ENCODE measurements around the gene SEC23IP. TPM values are rescaled to one million over a fixed set of nuclear protein-coding genes. Genes with fewer than 3 reads are reported as not detected.

The SEC23IP gene
- total and polyA plus RNA-seq, 2 donors from 2014 or later = 13.3 to 65.2 TPM

DNA sequence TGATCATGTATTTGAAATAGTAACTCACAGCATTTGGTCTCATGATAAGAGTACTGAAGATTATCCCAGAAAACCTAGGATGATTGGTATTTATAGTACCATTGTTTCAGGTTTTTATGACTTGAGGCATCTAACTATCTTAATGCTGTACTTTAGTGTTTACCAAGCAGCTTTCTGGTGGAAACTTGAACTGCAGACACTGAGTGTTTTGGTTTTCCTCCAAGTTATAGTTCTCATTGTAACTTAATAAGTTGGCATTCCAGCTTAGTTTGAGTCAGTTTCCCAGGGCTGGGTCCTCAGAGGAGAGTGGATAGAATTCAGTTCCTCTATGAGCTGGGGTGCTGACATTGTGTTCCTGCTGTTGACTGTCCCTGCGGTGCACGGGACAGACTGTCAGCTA is 50.4 kb downstream of the SEC23IP start:
- no peaks in the 10 kb centered on the region for H3K4me1 ChIP-seq (ENCODE audit: control insufficient read depth in 2 of 3, insufficient read depth in 2 of 3, low read depth in 1 of 3, low read length in 3 of 3)
- no peak overlapping the region for H3K4me3 ChIP-seq (ENCODE audit: low read length in 3 of 3)
- no peaks in the 10 kb centered on the region for H3K9me3 ChIP-seq (ENCODE audit: control insufficient read depth in 2 of 3, insufficient read depth in 1 of 3, low read length in 3 of 3)
- no peak overlapping the region for H3K27ac ChIP-seq (ENCODE audit: low read depth in 2 of 2, low read length in 2 of 2)
- peaks cover 2 to 19% (median 17%) of the 10 kb centered on the region in 3 donors for H3K36me3 ChIP-seq (ENCODE audit: control insufficient read depth in 2 of 3, insufficient read depth in 3 of 3, low read length in 3 of 3)
- no peaks in the 10 kb centered on the region for H3K27me3 ChIP-seq (ENCODE audit: control insufficient read depth, insufficient read depth, low read length)
- no peak overlapping the region for H3K9ac ChIP-seq (ENCODE audit: low read length in 3 of 3)
- FAIRE-seq (no peak), DNase-seq (no peak)
- intact Hi-C loops (cut with DNase I) = no loop called here
- TF ChIP-seq, protein P1, sequence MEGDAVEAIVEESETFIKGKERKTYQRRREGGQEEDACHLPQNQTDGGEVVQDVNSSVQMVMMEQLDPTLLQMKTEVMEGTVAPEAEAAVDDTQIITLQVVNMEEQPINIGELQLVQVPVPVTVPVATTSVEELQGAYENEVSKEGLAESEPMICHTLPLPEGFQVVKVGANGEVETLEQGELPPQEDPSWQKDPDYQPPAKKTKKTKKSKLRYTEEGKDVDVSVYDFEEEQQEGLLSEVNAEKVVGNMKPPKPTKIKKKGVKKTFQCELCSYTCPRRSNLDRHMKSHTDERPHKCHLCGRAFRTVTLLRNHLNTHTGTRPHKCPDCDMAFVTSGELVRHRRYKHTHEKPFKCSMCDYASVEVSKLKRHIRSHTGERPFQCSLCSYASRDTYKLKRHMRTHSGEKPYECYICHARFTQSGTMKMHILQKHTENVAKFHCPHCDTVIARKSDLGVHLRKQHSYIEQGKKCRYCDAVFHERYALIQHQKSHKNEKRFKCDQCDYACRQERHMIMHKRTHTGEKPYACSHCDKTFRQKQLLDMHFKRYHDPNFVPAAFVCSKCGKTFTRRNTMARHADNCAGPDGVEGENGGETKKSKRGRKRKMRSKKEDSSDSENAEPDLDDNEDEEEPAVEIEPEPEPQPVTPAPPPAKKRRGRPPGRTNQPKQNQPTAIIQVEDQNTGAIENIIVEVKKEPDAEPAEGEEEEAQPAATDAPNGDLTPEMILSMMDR (IDR thresholded peaks at IDR 0.05; ENCODE audit: borderline replicate concordance, extremely low read depth, insufficient read depth) = no peak

DNA sequence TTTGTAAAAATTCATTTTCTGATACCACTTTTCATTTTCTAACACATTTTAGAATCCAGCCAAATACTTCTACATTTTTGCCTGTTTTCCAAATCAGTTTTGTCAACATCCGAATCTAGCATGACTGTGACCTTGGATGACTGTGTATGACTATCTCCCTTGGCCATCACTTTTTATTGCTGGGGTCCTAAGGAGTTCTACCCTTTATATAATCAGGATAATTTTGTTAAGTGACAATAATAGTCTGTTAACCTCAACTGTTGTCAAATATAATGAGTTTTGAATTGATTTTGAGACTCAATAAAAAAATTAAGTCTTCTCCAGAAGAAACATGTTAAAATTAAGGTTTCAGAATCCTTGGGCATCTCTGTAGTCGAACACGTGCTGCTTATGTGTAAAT is 53.3 kb downstream of the SEC23IP start:
- H3K9ac ChIP-seq (ENCODE audit: low read length in 3 of 3) = no peak overlapping the region
- no peak overlapping the region for H3K27ac ChIP-seq (ENCODE audit: low read depth in 2 of 2, low read length in 2 of 2)
- intact Hi-C loops (cut with DNase I) = no loop called here
- H3K27me3 ChIP-seq (ENCODE audit: control insufficient read depth, insufficient read depth, low read length) = no peaks in the 10 kb centered on the region
- DNase-seq (no peak), FAIRE-seq (no peak)
- H3K4me3 ChIP-seq (ENCODE audit: low read length in 3 of 3) = no peak overlapping the region
- H3K36me3 ChIP-seq (ENCODE audit: control insufficient read depth in 2 of 3, insufficient read depth in 3 of 3, low read length in 3 of 3) = peaks cover 2 to 14% (median 10%) of the 10 kb centered on the region in 3 donors
- no peaks in the 10 kb centered on the region for H3K4me1 ChIP-seq (ENCODE audit: control insufficient read depth in 2 of 3, insufficient read depth in 2 of 3, low read depth in 1 of 3, low read length in 3 of 3)
- no peaks in the 10 kb centered on the region for H3K9me3 ChIP-seq (ENCODE audit: control insufficient read depth in 2 of 3, insufficient read depth in 1 of 3, low read length in 3 of 3)
- TF ChIP-seq, protein P1 (IDR thresholded peaks at IDR 0.05; ENCODE audit: borderline replicate concordance, extremely low read depth, insufficient read depth) = no peak

DNA sequence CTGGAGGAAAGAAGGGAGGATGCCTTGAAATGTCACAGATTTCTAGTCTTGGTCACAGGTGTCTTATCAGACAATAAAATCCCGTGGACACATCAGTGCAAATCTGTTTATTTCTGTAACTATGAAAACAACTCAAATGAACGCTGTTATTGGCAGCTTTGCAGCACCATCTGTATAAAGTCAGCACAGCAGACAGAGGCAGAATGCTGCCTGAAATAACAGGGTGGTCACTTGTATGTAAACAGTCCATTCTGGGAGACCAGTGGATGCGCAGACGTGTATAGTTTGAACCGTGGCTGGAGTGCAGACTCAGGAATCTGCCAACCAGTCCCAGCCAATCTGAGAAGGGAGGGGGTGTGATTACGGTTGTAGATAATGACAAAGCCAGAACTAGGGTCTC is 54.8 kb downstream of the SEC23IP start:
- Histone ChIP-seq H3K4me3 (ENCODE audit: low read length in 3 of 3) (no peak overlapping the region), H3K9ac (ENCODE audit: low read length in 3 of 3) (no peak overlapping the region), H3K4me1 (ENCODE audit: control insufficient read depth in 2 of 3, insufficient read depth in 2 of 3, low read depth in 1 of 3, low read length in 3 of 3) (no peaks in the 10 kb centered on the region), H3K9me3 (ENCODE audit: control insufficient read depth in 2 of 3, insufficient read depth in 1 of 3, low read length in 3 of 3) (no peaks in the 10 kb centered on the region), H3K36me3 (ENCODE audit: control insufficient read depth in 2 of 3, insufficient read depth in 3 of 3, low read length in 3 of 3) (peaks cover 0 to 9% (median 8%) of the 10 kb centered on the region in 3 donors), H3K27ac (ENCODE audit: low read depth in 2 of 2, low read length in 2 of 2) (no peak overlapping the region), H3K27me3 (ENCODE audit: control insufficient read depth, insufficient read depth, low read length) (no peaks in the 10 kb centered on the region)
- TF ChIP-seq, protein P1 (IDR thresholded peaks at IDR 0.05; ENCODE audit: borderline replicate concordance, extremely low read depth, insufficient read depth) = no peak
- DNase-seq (peak in 2 of 5 donors; percentile 9 to 60), FAIRE-seq (no peak)
- intact Hi-C loops (cut with DNase I) = no loop called here

DNA sequence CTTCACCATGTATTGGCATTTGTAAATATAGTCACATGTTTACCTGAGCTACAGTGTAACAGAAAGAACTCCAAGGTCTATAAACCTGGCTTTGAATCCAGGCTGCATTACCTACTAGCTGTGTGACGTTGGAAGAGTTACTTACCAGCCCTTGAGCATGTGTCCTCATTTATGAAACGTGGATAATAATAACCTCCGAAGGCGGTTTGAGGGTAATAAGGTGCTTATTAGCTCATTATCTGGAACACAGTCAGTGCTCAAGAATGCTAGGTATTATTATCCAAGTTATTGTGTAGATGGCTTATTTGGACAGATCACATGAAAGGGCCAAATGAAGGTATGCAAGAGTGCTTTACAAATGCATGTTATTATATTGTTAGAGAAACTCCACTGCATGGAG is 64.9 kb downstream of the SEC23IP start:
- TF ChIP-seq, protein P1 (IDR thresholded peaks at IDR 0.05; ENCODE audit: borderline replicate concordance, extremely low read depth, insufficient read depth) = no peak

More for the DNA sequence above, 64.9 kb downstream of the SEC23IP start:
- FAIRE-seq (no peak), DNase-seq (no peak)
- Histone ChIP-seq H3K9ac (ENCODE audit: low read length in 3 of 3) (no peak overlapping the region), H3K4me3 (ENCODE audit: low read length in 3 of 3) (no peak overlapping the region), H3K9me3 (ENCODE audit: control insufficient read depth in 2 of 3, insufficient read depth in 1 of 3, low read length in 3 of 3) (no peaks in the 10 kb centered on the region), H3K27ac (ENCODE audit: low read depth in 2 of 2, low read length in 2 of 2) (no peak overlapping the region), H3K27me3 (ENCODE audit: control insufficient read depth, insufficient read depth, low read length) (no peaks in the 10 kb centered on the region), H3K36me3 (ENCODE audit: control insufficient read depth in 2 of 3, insufficient read depth in 3 of 3, low read length in 3 of 3) (no peaks in the 10 kb centered on the region), H3K4me1 (ENCODE audit: control insufficient read depth in 2 of 3, insufficient read depth in 2 of 3, low read depth in 1 of 3, low read length in 3 of 3) (no peaks in the 10 kb centered on the region)
- intact Hi-C loops (cut with DNase I) = no loop called here

Data from kidney (tissue), 14 donors.